Iris pigment epithelial cell (primary cell): ENCODE results near the gene LRFN5.
A peak's percentile ranks its signal among the peaks of the same experiment; 100 is the strongest.
"Not testable (repeated sequence)": the region's sequence is repeated elsewhere in the genome, so short reads cannot be mapped to it uniquely, and the experiment has no call there.

Source experiments
- DNase-seq: peaks from one replicate; pipeline ENCODE4 v3.0.0-alpha.2; 2011; ENCODE audit warnings: low read depth

Gene LRFN5

DNA sequence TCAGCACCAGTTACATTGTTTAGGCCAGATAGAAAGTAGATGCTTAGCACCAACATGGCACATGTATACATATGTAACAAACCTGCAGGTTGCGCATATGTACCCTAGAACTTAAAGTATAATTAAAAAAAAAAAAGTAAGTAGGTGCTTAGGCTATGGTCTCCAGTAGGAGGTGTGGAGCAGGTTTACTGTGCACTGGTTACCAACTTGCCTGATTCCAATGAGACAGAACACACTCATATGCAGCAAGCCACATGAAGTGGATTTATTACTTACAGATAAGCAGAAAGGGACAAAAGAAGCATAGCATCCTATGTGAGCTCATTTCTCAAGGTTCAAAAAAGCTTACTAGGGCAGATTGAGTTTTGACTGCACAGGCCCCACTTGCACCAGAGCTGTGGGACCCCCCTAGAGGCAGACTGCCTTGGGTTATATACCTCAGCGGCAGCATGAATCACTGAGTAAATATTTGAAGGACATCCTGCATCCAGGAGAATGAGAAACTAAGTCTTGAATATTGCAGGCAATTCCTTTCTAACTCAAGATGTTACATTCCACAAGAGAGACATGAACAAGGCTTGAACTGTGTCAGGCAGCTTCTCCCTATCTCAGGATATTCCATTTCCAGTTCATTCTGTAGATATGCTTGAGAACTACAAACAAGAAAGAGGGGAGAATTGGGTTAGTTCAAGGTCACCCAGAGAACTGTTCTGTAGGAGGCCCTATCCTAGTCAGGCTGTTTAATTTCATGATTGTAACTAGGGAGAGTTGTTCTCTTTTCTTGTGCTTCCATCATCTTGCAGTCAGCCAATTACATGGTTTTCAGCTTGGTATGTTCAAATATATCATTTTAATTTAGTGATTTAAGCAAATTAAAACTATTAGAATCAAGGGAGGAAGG, 30.1 kb downstream of the LRFN5 start:
- peak; percentile 26 for DNase-seq

DNA sequence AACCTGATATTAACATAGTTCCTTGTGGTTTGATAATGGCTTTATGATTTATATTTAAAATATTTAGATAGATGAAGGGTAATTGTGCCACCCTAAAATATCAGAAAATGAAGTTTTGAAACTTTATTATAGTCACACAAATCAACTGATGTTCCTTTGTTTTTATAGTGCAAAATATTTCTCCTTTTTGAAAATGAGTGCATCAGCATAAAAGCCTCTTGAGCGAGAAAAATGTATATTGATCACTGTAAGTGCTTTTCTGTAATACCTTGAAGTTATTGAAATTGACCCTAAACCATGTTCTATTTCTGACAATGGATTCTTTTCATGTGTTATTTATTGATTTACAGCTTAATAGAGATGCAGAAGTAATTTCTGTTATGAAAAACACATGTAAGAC, 35.0 kb downstream of the LRFN5 start:
- no peak for DNase-seq

DNA sequence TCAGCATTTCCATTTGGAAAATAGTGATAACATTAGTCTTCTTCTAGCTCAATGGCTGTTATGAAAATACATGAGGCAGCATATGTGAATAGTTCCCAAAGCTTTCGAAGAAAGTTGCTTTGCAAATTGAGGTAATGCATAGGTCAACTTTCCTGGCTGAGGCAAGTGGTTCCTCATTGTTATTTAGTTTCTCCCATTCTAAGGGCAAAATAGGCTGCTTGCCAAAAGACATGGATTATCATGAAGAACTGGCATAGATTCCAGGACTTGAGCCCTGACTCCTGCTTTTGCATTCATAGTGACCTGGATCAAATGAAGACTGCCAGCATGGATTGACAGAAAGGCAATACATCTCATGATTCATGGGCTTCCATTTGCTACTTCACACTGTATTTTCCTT, 35.7 kb downstream of the LRFN5 start:
- DNase-seq, result no peak

DNA sequence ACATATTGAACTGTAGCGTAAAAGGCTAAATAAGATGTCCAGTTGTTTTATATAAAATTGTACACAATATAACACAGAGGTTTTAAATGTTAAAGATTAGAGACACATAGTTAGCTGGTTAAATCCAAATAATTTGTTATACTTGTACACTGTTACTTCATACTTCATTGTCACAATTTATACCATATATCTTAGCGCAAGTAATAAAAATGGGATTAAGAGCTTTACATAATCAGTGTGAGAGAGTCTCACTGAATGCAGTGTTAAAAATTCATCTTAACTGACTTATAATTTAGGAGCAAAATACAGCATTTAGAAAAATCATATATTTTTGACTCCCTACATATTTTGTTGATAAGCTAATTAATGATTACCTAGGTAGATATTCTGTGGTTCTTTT, 36.1 kb downstream of the LRFN5 start:
- DNase-seq, result no peak

DNA sequence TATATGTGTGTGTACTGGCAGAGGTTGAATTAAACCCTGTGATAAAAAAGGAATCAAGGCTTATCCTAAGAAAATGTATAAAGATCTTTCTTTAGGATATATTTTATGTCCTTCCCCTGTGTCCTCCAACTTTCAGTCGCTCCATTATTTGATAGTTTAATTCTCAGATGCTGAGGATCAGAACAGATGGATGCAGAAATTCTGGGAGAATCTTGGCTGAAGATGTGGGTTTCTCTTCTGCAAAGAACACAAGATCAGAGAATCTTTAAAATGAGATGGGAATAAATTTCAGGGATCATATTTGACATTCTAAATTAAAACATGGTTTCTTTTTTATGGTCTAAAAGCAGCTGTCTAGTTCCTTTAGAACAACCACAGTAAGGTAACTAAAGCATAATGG, 37.9 kb downstream of the LRFN5 start:
- DNase-seq, result no peak

DNA sequence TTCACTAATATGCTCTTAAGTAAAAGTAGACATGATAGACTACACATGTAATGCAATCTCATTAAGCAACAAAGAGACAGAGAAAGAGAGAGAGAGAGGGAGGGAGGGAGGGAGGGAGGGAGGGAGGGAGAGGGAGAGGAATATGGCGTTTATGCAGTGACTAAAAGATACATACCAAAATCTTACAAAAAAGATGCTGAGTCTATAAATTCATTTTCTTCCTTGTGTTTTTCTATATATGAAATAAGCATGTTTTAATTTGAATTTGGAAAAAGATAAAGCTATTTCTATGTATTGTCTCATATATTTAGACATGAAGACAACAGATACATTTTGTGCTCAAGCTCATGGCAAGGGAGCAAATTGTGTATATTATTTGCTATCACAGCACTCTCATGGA, 44.1 kb downstream of the LRFN5 start:
- DNase-seq, result no peak

DNA sequence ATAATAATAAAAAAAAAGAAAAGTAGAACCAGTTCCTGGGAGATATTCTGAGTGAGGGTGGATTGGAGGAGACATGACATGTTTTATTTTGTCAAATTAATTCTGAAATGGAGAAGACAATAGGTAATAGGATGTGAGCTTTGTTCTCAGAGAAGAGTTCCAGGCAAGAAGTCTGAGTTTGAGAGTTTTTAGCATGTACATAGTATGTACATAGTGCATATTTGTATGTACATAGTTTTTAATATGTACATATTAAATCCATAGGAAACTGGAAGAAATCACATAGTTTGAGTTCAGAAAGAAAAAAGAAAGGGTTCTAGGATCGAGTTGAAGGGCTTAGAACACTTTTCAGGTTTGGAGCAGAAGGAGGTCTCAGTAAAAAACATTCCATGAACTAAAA, 47.5 kb downstream of the LRFN5 start:
- no peak for DNase-seq

DNA sequence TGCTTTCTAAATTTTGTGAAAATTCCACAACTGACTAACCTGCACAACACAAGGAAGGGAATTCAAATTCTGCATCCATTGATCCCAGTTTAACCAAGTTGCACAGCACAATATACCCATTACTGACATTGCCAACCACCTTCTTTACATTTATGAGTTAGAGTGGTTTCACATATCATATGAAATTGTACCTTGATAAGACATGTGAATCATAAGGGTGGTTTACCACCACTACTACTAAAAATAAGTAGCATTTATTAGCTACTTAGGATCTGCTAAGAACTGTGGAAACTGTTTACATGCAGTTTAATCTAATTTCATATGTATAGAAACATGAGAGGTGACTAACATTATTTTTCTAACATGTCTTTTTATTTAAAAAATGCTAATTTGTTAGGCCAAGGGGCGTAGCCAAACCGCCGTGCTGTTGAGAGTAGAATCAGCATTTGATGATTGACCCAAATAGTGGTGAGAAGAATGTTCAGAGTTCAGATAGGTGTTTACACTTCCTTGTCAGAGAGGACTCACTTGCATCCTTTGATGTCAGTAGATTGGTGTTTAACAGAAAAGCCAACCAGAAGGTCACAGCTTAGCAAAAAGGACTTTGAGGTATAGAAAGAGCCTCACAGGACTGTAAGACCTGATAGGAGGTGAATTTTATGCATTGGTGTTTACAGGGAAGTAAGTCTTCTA, 56.2 kb downstream of the LRFN5 start:
- DNase-seq, result no peak

DNA sequence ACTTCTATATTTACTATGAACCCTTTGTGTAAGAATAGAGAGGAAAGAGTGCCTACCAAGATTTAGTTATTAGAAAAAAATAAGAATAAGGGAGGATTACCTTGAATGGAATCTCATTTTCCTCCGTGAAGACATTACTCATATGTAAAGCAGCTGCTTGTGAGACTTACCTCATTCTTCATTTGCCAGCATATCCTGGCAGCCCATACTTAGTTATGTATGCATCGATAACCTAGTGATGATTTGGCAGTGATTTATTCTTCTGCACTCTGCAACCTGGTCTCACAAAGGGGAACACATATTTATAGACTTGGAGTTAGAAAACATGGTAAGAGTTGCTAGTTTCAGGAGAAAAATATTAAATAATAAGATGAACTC, 56.8 kb downstream of the LRFN5 start:
- DNase-seq, result peak; percentile 53

DNA sequence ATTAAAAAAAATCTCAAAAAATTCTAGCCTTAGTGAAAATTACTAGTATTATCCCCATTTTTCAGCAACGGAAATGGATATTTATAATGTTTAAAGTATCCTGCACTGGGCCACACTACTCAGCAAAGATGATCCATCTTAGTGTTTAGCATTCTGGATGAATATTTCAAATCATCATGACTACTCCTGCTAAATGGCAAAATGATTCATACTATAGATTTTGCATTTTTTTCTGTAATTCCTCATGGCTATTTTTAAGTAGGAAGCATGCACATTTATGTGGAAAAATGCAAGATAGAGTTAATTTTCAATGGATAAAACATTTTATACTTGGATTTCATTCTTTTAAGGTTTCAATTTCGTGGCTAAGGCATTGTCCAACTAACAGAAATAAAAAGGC, 59.6 kb downstream of the LRFN5 start:
- no peak for DNase-seq

DNA sequence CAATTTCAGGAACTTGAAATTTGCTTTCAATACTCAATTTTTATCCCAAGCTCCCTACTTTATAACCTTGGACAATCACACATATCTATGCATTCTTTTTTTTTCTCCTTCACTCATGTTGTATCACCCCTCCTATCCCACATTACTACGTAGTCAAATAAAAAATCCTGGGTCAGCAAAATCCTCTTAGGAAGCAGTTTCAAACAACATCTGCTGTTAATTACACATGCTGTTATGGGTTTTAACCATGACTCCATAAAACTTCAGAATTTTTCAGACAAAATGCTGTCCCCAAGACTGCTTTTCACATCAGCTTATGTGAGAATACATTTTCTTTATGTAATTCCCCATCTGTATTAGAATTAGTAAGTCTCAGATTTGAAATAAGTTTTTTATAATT, 61.7 kb downstream of the LRFN5 start:
- DNase-seq, result peak; percentile 6

DNA sequence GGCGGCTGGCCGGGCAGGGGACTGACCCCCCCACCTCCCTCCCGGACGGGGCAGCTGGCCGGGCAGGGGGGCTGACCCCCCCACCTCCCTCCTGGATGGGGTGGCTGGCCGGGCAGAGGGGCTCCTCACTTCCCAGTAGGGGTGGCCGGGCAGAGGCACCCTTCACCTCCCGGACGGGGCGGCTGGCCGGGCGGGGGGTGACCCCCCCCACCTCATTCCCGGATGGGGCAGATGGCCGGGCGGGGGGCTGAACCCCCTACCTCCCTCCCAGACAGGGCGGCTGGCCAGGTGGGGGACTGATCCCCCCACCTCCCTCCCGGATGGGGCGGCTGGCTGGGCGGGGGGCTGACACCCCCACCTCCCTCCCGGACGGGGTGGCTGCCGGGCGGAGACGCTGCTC, 66.9 kb downstream of the LRFN5 start:
- DNase-seq, result not testable (repeated sequence)

DNA sequence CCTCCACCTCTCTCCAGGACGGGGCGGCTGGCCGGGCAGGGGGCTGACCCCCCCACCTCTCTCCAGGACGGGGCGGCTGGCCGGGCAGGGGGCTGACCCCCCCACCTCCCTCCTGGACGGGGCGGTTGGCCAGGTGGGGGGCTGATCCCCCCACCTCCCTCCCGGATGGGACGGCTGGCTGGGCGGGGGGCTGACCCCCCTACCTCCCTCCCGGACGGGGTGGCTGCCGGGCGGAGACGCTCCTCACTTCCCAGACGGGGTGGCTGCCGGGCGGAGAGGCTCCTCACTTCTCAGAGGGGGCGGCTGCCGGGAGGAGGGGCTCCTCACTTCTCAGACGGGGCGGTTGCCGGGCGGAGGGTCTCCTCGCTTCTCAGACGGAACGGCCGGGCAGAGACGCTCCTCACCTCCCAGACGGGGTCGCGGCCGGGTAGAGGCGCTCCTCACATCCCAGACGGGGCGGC, 67.9 kb downstream of the LRFN5 start:
- not testable (repeated sequence) for DNase-seq

DNA sequence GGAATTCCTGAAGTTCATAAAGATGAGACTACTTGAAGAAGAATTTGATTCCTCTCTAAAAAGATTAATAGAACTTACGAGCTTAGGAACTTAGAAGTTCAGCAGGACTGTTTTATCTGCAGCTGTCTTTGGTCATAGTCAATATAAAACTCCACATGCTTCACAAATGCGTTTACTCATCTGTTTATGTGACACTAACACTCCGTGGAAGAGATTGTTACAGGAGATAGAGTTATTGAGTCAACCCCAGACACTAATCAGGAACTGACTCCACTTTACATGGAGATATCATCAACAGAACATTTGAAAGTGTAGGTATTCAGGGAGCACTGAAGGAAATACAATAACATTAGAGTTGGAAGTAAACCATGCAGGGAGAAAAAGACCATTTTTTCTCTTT, 92.8 kb downstream of the LRFN5 start:
- no peak for DNase-seq

DNA sequence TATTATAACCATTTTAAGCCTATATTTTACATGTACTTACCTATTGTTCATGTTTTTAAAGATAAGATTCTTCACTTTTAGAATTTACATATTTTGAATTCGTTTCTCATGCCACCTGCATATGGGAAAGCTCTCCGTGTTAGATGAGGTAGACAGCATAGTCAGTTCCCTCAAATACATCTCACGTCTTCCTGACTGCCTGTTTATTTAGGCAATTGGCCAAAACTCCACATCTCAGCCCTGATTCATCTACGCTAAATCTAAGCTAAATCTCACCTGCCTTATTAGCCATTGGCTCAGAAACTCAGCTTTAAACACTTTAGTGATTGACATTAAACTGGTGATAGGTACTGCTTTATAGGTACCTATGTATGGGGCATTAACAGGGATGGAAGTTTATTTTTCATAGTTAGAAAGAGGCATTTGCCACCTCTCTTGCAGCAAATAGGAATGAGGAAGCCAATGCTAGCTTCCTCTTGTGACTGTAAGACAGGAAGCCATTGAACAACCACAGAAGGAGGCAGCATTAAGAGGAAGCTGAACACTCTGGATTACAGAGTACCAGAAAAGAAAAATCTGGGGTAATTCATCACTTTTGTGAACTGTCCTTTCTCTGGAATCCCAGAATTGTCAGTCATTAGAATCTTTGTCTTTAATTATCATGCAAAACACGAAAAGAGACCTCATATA, 111.9 kb downstream of the LRFN5 start:
- DNase-seq, result peak; percentile 2

DNA sequence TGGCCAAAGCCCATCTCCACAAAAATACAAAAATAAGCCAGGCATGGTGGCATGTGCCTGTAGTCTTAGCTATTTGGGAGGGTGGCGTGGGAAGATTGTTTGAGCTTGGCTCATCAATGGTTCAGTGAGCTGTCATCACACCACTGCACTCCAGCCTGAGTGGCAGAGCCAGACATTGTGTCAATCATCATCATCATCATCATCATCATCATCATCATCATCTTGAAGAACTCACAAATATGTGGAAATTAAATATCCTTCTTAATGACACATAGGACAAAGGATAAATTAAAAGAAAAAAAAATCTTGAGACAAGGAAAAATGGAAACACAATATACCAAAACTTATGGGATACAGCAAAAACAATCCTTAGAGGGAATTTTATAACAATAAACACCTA, 132.5 kb downstream of the LRFN5 start:
- DNase-seq, result no peak

DNA sequence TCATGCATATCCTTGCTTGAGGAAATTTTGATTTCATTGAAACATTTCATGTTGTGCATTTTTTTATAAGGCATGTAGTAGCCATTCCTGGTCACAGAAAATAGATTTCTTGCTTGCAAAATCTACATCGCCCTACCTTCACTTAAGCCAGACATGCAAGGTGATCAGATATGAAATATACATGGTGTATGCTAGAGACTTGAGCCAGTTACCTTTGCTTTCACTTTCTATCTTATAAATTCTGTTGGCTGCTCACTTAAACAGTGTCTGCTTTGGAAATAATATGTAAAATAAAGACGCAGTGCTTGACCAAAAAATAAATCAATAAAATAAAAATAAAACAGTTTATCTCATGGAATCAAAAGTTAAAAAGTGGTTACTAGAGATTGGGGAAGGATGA, 136.5 kb downstream of the LRFN5 start:
- no peak for DNase-seq

DNA sequence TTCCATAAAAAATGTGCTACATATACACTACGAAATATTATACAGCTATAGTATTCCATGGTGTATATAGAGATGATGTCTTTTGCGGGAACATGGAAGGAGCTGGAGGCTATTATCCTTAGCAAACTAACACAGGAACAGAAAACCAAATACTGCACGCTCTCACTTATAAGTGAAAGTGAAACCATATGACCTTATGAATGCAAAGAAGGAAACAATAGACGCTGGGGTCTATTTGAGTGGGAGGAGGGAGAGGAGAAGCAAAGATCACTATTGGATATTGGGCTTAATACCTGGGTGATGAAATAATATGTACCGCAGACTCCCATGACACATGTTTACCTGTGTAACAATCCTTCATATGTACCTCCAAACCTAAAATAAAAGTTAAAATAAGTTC, 142.8 kb downstream of the LRFN5 start:
- peak; percentile 15 for DNase-seq

DNA sequence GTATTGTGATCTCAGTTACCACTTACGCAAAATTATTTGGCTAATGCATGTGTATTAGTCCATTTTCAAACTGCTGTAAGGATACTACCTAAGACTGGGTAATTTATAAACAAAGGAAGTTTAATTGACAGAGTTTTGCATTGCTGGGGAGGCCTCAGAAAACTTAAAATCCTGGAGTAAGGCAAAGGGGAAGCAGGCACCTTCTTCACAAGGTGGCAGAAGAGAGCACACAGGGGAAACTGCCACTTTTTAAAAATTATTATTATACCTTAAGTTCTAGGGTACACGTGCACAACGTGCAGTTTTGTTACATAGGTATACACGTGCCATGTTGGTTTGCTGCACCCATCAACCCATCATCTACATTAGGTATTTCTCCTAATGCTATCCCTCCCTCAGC, 143.9 kb downstream of the LRFN5 start:
- DNase-seq, result not testable (repeated sequence)

DNA sequence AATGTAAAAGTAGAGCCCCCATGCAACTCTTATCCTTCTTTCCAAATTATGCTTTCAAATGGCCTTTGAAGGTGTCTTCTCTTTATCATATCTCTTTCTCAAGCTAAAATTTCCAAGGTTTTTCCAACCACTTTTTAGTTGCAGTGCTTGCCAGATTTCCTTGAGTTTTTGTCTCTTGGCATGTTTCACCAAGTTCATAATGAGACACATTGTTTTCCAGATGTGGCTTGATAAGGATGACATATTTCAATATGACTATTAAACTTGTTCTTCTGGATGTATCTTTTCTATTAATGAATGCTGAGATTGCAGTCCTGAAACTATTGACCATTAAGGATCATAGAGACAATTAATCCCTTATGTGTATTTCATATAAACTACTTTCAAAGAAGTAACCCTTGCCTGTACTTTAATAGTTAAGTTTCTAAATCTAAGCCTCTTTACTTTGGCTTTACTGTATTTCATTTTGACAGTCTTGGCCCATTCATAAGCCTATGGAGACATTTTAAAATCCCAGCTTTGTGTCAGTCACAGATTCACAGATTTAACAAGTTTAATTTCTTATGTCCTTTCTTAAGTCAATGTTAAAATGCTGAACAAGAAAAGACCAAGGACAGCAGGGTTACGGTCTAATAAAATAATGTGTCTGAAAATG, 151.5 kb downstream of the LRFN5 start:
- DNase-seq, result no peak

DNA sequence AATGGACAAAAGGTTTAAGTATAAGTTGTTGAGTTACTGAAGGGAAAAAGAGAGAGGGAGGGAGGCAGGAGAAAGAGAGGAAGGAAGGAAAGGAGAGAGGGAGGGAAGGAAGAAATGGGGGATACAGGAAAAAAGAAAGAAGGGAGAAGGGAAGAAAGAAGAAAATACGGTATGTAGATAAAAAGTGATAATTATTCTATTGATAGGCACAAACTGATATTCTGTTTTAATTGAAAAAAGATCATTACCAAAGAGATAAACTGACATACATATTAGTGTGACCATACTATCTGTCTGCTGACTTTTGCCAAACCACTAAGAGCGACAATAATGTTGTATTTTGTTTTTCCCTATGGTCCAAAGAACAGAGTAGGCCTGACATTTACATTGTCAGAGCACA, 154.5 kb downstream of the LRFN5 start:
- no peak for DNase-seq

DNA sequence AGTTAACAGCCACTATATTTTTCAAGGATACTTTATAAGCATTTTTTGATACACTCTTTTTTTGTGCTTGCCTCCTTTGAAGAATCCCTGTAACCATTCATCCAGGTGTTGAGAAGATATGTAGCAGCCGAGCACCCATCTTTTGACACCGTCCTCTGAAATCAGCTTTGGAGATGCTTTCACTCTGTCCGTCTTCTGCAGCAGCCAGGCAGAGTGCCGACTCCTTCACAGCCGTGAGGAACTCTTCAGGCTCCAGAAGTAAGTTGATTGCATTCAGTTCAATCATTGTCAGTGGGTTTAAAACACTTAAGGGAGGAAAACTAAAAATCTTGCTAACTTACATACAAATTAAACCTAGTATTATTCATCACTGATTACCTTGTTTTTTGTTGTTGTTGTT, 160.1 kb downstream of the LRFN5 start:
- no peak for DNase-seq
